ENCODE data around the gene CCT3. TPM values are rescaled to one million over a fixed set of nuclear protein-coding genes. Genes with fewer than 3 reads are reported as not detected.

Gene CCT3
- total RNA-seq, 2 donors from 2014 or later, result 104 to 106 TPM

DNA sequence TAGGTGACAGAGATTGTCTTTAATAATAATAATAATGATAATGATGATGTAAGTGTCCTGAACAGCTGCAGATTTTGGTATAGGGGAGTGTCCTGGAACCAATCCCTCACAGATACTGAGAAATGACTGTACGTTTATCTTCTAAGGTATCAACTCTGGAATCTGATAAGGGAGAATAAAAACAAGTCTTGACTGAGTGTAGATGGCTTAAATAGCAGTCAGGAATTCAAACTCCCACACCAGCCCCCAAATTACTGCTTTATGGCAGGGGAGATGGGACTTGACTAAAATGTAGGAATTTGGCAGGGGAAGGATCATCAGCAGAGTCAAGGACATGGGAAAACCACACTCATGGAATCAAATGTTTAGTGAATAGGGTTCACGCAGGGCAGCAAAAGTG lies 32.9 kb downstream of the CCT3 start:
- Histone ChIP-seq H3K36me3 (peaks cover 25% of the 10 kb centered on the region), H3K27me3 (replicated peaks; ENCODE audit: insufficient read depth) (no peaks in the 10 kb centered on the region), H3K4me3 (no peak overlapping the region), H3K27ac (no peak overlapping the region), H3K4me1 (ENCODE audit: control insufficient read depth in 1 of 2, low read depth in 2 of 2) (no peaks in the 10 kb centered on the region), H3K9me3 (no peaks in the 10 kb centered on the region)
- DNase-seq (ENCODE audit: low spot score) (no peak), ATAC-seq (ENCODE audit: insufficient number of reproducible peaks, low FRiP score, low read depth) (no peak)
- TF ChIP-seq, protein P1, sequence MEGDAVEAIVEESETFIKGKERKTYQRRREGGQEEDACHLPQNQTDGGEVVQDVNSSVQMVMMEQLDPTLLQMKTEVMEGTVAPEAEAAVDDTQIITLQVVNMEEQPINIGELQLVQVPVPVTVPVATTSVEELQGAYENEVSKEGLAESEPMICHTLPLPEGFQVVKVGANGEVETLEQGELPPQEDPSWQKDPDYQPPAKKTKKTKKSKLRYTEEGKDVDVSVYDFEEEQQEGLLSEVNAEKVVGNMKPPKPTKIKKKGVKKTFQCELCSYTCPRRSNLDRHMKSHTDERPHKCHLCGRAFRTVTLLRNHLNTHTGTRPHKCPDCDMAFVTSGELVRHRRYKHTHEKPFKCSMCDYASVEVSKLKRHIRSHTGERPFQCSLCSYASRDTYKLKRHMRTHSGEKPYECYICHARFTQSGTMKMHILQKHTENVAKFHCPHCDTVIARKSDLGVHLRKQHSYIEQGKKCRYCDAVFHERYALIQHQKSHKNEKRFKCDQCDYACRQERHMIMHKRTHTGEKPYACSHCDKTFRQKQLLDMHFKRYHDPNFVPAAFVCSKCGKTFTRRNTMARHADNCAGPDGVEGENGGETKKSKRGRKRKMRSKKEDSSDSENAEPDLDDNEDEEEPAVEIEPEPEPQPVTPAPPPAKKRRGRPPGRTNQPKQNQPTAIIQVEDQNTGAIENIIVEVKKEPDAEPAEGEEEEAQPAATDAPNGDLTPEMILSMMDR (IDR thresholded peaks at IDR 0.05), result no peak

DNA sequence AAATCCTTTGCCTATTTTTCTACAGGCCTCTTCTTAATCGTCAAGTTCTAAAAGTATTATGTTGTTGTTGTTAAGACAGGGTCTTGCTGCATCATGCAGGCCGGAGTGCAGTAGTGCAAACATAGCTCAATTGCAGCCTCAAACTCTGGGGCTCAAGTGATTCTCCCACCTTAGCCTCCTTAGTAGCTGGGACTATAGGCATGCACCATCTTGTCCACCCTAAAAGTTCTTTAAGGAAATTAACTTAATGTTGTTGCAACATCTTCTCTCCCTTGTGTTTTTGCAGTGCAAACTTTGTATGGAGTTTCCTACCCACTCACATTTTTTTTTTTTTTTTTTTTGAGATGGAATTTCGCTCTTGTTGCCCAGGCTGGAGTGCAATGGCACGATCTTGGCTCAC lies 34.9 kb downstream of the CCT3 start:
- DNase-seq (ENCODE audit: low spot score), result no peak

DNA sequence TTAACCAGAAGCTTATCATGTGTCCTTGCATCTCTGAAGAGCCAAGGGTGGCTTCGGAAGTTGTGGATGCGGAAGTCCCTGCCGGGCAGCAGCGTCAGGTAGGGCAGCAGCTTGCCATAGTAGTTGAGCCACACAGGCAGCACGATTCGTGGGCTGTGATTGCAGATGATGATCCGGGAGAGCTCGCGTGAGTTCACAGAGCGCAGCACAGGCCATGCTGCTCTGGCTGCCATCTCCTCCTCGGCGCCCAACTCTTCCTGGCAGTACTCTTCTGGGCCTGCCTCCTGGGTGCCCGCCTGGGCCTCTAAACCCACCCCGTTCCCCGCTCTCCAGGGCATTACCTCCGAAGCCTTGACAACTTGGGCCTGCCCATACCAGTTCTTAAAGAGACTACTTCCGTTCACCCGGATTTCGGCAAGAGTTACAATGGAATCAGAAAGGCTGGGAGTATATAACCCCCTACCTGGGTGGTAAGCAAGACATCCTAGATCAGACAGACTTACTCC lies 39.2 kb downstream of the CCT3 start, which contains the start of gene VHLL:
Gene VHLL, minus strand, starts transcription at position 456 of the 506 bp plus-strand sequence. Its CDS starts 118 bp downstream, at position 338.
- DNase-seq (ENCODE audit: low spot score), result no peak
- peaks cover 8 to 11% of the 10 kb centered on the region in 2 donors for H3K4me1 ChIP-seq (ENCODE audit: control insufficient read depth in 1 of 2, low read depth in 2 of 2)
- ATAC-seq (ENCODE audit: insufficient number of reproducible peaks, low FRiP score, low read depth), result no peak
- no peaks in the 10 kb centered on the region for H3K9me3 ChIP-seq
- H3K27ac ChIP-seq, result no peak within 1 kb of the TSS
- no peak within 1 kb of the TSS for H3K4me3 ChIP-seq
- H3K36me3 ChIP-seq, result no peaks in the 10 kb centered on the region
- H3K27me3 ChIP-seq (replicated peaks; ENCODE audit: insufficient read depth), result no peaks in the 10 kb centered on the region
- TF ChIP-seq, protein P1 (IDR thresholded peaks at IDR 0.05), result no peak

More for the DNA sequence above, 34.9 kb downstream of the CCT3 start:
- H3K36me3 ChIP-seq, result peaks cover 8% of the 10 kb centered on the region
- no peak for ATAC-seq (ENCODE audit: insufficient number of reproducible peaks, low FRiP score, low read depth)
- TF ChIP-seq, protein P1 (IDR thresholded peaks at IDR 0.05), result no peak
- H3K9me3 ChIP-seq, result no peaks in the 10 kb centered on the region
- no peaks in the 10 kb centered on the region for H3K4me1 ChIP-seq (ENCODE audit: control insufficient read depth in 1 of 2, low read depth in 2 of 2)
- no peak overlapping the region for H3K27ac ChIP-seq
- no peaks in the 10 kb centered on the region for H3K27me3 ChIP-seq (replicated peaks; ENCODE audit: insufficient read depth)
- H3K4me3 ChIP-seq, result no peak overlapping the region

DNA sequence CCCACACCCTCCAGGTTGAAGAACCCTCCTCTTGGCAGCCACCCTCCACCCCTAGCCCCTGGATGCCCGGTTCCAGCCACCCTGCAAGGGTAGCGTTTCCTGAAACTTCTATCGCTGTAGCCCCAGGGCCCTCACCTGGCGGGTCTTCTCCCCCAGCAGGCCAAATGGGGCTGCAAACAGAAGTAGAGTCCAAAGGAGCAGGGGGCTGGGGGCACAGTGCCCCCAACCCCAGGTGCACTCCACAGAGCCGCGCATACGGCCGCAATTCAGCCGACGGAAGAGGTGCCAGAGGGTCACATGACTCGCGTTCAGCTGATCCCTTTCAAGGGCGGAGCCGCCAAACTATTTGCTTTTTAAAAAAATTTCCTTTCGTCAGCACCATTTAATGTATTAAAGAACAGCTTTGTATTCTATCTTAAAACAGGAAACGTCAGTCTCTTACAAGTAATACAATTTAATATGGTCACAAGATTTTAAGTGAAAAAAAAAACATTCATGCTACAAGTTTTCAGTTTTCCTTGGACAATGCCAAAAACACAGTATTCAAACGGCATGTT lies 42.6 kb downstream of the CCT3 start, which contains the start of gene GLMP:
Gene GLMP, minus strand, starts transcription at position 289 of the 557 bp plus-strand sequence. Its CDS starts 34 bp downstream, at position 255.
- no peak for DNase-seq (ENCODE audit: low spot score)
- Histone ChIP-seq H3K9me3 (no peaks in the 10 kb centered on the region), H3K36me3 (no peaks in the 10 kb centered on the region), H3K27ac (peak within 1 kb of the TSS; percentile 68 to 70), H3K4me3 (peak within 1 kb of the TSS; percentile 89), H3K27me3 (replicated peaks; ENCODE audit: insufficient read depth) (no peaks in the 10 kb centered on the region), H3K4me1 (ENCODE audit: control insufficient read depth in 1 of 2, low read depth in 2 of 2) (peaks cover 8 to 17% of the 10 kb centered on the region in 2 donors)
- no peak for ATAC-seq (ENCODE audit: insufficient number of reproducible peaks, low FRiP score, low read depth)
- TF ChIP-seq, protein P1 (IDR thresholded peaks at IDR 0.05), result no peak

DNA sequence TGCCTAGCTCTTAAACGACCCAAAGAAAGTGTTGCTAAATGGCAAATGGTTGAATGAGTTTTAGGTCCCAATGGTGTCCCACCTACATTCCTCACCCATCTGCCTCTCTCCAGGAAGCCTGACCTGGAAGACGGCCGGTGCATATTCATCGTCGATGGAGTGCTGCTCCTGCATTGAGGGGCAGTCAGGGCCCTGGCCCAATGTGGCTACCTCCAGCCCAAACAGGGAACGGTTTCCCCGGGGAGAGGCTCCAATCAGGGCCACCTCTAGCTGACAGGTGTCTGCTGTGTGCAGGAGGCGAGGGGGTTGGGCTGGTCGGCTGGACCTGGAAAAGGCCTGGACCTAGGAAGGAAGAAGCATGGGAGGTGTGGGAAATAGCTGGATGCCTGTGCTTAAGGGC lies 44.2 kb downstream of the CCT3 start:
- ATAC-seq (ENCODE audit: insufficient number of reproducible peaks, low FRiP score, low read depth), result no peak
- Histone ChIP-seq H3K27ac (no peak overlapping the region), H3K4me1 (ENCODE audit: control insufficient read depth in 1 of 2, low read depth in 2 of 2) (peaks cover 8 to 17% of the 10 kb centered on the region in 2 donors)

More for the DNA sequence above, 44.2 kb downstream of the CCT3 start:
- DNase-seq (ENCODE audit: low spot score), result no peak
- H3K36me3 ChIP-seq, result no peaks in the 10 kb centered on the region
- TF ChIP-seq, protein P1 (IDR thresholded peaks at IDR 0.05), result no peak
- H3K4me3 ChIP-seq, result no peak overlapping the region
- H3K9me3 ChIP-seq, result no peaks in the 10 kb centered on the region
- H3K27me3 ChIP-seq (replicated peaks; ENCODE audit: insufficient read depth), result no peaks in the 10 kb centered on the region
